ENCODE results near the gene ZNF100.

DNA sequence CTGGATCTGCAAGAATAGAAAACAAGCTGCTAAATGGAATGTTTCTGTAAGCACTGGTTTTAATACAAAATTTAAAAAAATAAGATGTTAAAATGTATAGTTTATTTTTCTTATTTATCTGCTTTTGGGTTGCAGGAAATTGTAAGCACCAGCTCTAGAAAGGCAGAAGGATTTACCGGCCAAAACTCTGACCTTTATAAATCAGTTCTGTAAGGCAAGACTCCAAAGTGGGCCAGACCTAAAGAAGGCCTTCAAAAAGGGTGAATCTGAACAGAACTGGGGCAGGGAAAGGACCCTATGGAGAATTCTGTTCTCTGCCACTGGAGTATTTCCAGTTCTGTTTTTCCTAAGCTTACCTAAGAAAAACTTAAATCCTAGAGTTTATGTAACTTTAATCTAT lies 19.3 kb downstream of the ZNF100 start:
- TF ChIP-seq, protein P1, sequence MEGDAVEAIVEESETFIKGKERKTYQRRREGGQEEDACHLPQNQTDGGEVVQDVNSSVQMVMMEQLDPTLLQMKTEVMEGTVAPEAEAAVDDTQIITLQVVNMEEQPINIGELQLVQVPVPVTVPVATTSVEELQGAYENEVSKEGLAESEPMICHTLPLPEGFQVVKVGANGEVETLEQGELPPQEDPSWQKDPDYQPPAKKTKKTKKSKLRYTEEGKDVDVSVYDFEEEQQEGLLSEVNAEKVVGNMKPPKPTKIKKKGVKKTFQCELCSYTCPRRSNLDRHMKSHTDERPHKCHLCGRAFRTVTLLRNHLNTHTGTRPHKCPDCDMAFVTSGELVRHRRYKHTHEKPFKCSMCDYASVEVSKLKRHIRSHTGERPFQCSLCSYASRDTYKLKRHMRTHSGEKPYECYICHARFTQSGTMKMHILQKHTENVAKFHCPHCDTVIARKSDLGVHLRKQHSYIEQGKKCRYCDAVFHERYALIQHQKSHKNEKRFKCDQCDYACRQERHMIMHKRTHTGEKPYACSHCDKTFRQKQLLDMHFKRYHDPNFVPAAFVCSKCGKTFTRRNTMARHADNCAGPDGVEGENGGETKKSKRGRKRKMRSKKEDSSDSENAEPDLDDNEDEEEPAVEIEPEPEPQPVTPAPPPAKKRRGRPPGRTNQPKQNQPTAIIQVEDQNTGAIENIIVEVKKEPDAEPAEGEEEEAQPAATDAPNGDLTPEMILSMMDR (IDR thresholded peaks at IDR 0.05), result no peak
- TF ChIP-seq POLR2AphosphoS5 (IDR thresholded peaks at IDR 0.05), result no peak
- TF ChIP-seq EP300 (IDR thresholded peaks at IDR 0.05), result no peak

Measured in stomach (tissue), 4 donors.